GM20000 (cell line): Measurements from ENCODE around the gene GDA.
"Not testable (repeated sequence)": the region's sequence is repeated elsewhere in the genome, so short reads cannot be mapped to it uniquely, and the experiment has no call there.

Source experiments
- DNase-seq: peaks from one replicate; pipeline ENCODE4 v3.0.0; 2012; ENCODE audit warnings: low spot score
- TF ChIP-seq, protein P1 (sequence below): IDR thresholded peaks from 2 replicates; pipeline ENCODE4 v1.5.1; 2012; ENCODE audit warnings: mild to moderate bottlenecking, control low read depth; ENCODE audit errors: extremely low read depth, missing control alignments

The GDA gene

GRCh38 chr9:72274916-72275315, 125.7 kb downstream of the GDA start:
- TF ChIP-seq, protein P1, sequence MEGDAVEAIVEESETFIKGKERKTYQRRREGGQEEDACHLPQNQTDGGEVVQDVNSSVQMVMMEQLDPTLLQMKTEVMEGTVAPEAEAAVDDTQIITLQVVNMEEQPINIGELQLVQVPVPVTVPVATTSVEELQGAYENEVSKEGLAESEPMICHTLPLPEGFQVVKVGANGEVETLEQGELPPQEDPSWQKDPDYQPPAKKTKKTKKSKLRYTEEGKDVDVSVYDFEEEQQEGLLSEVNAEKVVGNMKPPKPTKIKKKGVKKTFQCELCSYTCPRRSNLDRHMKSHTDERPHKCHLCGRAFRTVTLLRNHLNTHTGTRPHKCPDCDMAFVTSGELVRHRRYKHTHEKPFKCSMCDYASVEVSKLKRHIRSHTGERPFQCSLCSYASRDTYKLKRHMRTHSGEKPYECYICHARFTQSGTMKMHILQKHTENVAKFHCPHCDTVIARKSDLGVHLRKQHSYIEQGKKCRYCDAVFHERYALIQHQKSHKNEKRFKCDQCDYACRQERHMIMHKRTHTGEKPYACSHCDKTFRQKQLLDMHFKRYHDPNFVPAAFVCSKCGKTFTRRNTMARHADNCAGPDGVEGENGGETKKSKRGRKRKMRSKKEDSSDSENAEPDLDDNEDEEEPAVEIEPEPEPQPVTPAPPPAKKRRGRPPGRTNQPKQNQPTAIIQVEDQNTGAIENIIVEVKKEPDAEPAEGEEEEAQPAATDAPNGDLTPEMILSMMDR: no peak
- no peak for DNase-seq

GRCh38 chr9:72276429-72276828, 127.2 kb downstream of the GDA start:
- DNase-seq: no peak
- TF ChIP-seq, protein P1: no peak

GRCh38 chr9:72278959-72279358, 129.7 kb downstream of the GDA start:
- peak; percentile 17 for DNase-seq
- TF ChIP-seq, protein P1: no peak

GRCh38 chr9:72280913-72281500, 131.8 kb downstream of the GDA start:
- peak; percentile 69 for DNase-seq
- TF ChIP-seq, protein P1: peak; percentile 85

- TF ChIP-seq, protein P1: no peak
- DNase-seq: no peak
Measured at GRCh38 chr9:72289401-72289800, 140.2 kb downstream of the GDA start.

- TF ChIP-seq, protein P1: no peak
- no peak for DNase-seq
Measured at GRCh38 chr9:72290311-72290710, 141.1 kb downstream of the GDA start.

- not testable (repeated sequence) for DNase-seq
Measured at GRCh38 chr9:72291576-72291975, 142.3 kb downstream of the GDA start.

- TF ChIP-seq, protein P1: peak; percentile 27
- DNase-seq: peak; percentile 36
Measured at GRCh38 chr9:72292256-72292682, 143.0 kb downstream of the GDA start.
